Suprapubic skin (tissue), 4 donors: ENCODE data around the gene CEP72.

Source experiments
- EP300 ChIP-seq: sonication (generic); formaldehyde crosslinking; IDR thresholded peaks from one replicate; pipeline ENCODE4 v1.6.1; 2017; ENCODE audit warnings: antibody characterized with exemption
- POLR2A ChIP-seq, 2 donors: fragments of 450-650 bp; IDR thresholded peaks; one replicate each; pipeline ENCODE4 v1.6.1; 2017; ENCODE audit warnings: antibody characterized with exemption in 2 of 2, mild to moderate bottlenecking in 2 of 2, moderate library complexity in 2 of 2
- POLR2AphosphoS5 ChIP-seq, 3 donors: sonication (generic); formaldehyde crosslinking; IDR thresholded peaks; one replicate each; pipeline ENCODE4 v1.6.1; 2017; ENCODE audit warnings: antibody characterized with exemption in 3 of 3
- TF ChIP-seq, protein P1 (sequence below), 2 donors: fragments of 200-600 bp in 1 of 2; fragments of 450-650 bp in 1 of 2; sonication (generic) in 1 of 2; IDR thresholded peaks; one replicate each; pipeline ENCODE4 v1.5.1; 2016 to 2019; ENCODE audit warnings: antibody characterized with exemption in 2 of 2, mild to moderate bottlenecking in 1 of 2, moderate library complexity in 1 of 2

DNA sequence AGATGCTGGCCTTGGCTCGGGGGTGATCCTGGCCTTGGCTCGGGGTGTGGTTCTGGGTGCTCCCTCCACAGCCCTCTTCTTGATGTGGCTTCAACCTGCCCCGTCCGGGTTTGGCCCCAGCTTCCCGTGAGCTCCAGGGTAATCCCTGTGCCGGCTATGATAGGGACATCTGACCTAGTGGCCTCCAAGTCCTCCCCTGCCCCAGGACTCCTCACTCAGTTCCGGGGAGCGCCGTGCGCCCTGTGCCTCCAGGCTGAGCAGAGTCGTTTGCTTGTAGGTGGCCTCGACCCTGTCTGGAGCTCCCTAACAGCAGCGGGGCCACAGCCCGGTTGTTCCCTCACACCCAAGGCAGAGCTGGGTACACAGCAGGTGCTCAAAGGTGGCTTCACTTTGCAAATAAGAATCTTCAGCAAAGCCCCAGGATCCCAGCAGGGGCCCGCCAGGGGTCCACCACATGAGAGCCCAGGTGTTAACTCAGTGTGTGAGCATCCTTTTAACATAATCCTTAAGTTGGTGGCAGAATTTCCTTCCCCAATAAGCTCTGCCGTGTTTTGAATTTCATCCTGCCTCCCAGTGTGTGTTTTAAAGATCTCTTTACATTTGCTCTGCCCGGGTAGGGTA, 32.3 kb upstream of the CEP72 start:
- TF ChIP-seq, protein P1, sequence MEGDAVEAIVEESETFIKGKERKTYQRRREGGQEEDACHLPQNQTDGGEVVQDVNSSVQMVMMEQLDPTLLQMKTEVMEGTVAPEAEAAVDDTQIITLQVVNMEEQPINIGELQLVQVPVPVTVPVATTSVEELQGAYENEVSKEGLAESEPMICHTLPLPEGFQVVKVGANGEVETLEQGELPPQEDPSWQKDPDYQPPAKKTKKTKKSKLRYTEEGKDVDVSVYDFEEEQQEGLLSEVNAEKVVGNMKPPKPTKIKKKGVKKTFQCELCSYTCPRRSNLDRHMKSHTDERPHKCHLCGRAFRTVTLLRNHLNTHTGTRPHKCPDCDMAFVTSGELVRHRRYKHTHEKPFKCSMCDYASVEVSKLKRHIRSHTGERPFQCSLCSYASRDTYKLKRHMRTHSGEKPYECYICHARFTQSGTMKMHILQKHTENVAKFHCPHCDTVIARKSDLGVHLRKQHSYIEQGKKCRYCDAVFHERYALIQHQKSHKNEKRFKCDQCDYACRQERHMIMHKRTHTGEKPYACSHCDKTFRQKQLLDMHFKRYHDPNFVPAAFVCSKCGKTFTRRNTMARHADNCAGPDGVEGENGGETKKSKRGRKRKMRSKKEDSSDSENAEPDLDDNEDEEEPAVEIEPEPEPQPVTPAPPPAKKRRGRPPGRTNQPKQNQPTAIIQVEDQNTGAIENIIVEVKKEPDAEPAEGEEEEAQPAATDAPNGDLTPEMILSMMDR (IDR thresholded peaks at IDR 0.05): no peak
- no peak for TF ChIP-seq POLR2A (IDR thresholded peaks at IDR 0.05)
- no peak for TF ChIP-seq POLR2AphosphoS5 (IDR thresholded peaks at IDR 0.05)
- TF ChIP-seq EP300: no peak
